Measurements from ENCODE around the gene SLC38A6. TPM values are rescaled to one million over a fixed set of nuclear protein-coding genes. Genes with fewer than 3 reads are reported as not detected.
A peak's percentile ranks its signal among the peaks of the same experiment; 100 is the strongest.

Gene SLC38A6
- total and polyA plus RNA-seq, 7 donors = 1.5 to 11.9 (median 4.9) TPM

DNA sequence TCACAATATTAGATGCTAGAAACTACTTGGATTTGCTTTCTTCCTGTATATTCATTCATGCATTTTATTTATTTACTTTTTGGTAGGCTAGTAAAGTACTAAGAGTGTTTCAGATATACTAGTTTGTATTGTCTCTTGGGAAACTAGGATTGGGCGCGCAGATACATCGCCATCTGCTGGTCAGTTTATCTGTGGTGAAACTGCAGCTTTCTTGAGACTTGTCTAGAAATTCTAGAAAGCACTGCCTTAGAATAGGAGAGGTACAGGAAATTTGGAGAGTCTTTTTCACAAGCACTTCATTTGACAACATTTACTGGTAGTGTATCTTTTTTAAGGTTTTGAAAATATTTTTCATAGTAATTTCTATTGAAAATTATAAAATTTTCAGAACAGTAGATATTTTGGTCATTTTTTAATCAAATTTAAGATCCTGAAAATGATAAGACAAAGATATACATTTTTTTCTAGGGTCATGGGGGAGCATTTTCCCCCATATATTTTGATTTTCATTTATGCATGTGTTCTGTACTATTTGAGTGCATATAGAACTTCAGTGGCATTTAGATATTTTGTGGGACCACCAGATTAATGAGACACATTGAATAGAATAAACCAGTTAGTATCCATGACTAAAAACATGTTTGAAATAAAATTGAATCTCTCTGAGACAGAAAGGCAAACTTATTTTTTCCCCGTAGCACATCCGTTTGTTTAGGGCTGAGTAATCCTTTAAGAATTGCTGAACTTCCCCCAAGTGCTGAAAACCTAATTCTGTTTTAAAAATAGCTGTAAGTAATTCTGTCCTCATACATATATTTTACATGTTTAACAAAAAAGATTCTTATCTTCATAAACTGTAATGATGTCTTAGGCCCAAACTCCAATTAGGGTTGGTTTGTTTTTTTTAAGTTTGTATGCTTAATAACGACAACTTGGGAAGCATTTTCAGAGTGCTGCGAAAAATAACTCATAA lies 44.5 kb downstream of the SLC38A6 start:
- TF ChIP-seq, protein P1, sequence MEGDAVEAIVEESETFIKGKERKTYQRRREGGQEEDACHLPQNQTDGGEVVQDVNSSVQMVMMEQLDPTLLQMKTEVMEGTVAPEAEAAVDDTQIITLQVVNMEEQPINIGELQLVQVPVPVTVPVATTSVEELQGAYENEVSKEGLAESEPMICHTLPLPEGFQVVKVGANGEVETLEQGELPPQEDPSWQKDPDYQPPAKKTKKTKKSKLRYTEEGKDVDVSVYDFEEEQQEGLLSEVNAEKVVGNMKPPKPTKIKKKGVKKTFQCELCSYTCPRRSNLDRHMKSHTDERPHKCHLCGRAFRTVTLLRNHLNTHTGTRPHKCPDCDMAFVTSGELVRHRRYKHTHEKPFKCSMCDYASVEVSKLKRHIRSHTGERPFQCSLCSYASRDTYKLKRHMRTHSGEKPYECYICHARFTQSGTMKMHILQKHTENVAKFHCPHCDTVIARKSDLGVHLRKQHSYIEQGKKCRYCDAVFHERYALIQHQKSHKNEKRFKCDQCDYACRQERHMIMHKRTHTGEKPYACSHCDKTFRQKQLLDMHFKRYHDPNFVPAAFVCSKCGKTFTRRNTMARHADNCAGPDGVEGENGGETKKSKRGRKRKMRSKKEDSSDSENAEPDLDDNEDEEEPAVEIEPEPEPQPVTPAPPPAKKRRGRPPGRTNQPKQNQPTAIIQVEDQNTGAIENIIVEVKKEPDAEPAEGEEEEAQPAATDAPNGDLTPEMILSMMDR (IDR thresholded peaks at IDR 0.05) = peak; percentile 94
- no peaks in the 10 kb centered on the region for H3K9me3 ChIP-seq
- H3K36me3 ChIP-seq (ENCODE audit: insufficient read depth in 1 of 2, low read depth in 1 of 2) = no peaks in the 10 kb centered on the region
- no peak overlapping the region for H3K4me3 ChIP-seq
- WGBS, 3 donors = 42 to 54% (median 42%) methylated on average over 7 of the region's 7 CpGs
- intact Hi-C loops (cut with DNase I) = loop anchor here (2.0 to 10.0 kb wide), 5 partner anchors 227 to 401 kb away; no protein-coding TSS in a partner anchor
- peaks cover 25% of the 10 kb centered on the region for H3K4me1 ChIP-seq
- H3K27me3 ChIP-seq (ENCODE audit: insufficient read depth in 3 of 3, low read length in 2 of 3) = no peaks in the 10 kb centered on the region
- no peak overlapping the region for H3K27ac ChIP-seq
- DNase-seq (peak; percentile 28 to 60), ATAC-seq (peak; percentile 64 to 93 (median 78))

DNA sequence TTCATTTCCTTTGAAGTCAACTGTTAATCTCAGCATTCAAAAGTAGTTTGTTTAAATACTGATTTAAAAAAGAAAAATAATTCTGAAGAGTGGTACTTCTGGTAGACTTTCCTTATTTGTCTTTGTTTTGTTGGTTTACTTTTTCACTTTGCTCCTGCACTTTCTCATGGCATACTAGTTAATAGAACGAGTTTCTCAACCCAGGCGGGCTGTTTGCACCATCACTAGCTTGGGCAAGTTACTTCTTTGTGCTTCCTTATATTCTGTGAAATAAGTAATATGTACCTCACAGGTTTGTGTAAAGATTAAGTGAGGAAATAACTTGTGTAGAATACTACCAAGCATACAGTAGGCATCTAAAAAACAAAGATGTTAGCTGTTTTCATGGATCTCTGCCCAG lies 45.5 kb downstream of the SLC38A6 start:
- DNase-seq = no peak
- 87 to 95% (median 93%) methylated on average over 2 of the region's 2 CpGs for WGBS, 3 donors
- TF ChIP-seq, protein P1 (IDR thresholded peaks at IDR 0.05) = no peak
- peaks cover 21% of the 10 kb centered on the region for H3K4me1 ChIP-seq
- intact Hi-C loops (cut with DNase I) = loop anchor here (5.0 to 10.0 kb wide), 4 partner anchors 226 to 399 kb away; no protein-coding TSS in a partner anchor
- H3K9me3 ChIP-seq = no peaks in the 10 kb centered on the region
- H3K4me3 ChIP-seq = no peak overlapping the region
- ATAC-seq = no peak
- H3K27me3 ChIP-seq (ENCODE audit: insufficient read depth in 3 of 3, low read length in 2 of 3) = no peaks in the 10 kb centered on the region
- H3K36me3 ChIP-seq (ENCODE audit: insufficient read depth in 1 of 2, low read depth in 1 of 2) = no peaks in the 10 kb centered on the region
- no peak overlapping the region for H3K27ac ChIP-seq

DNA sequence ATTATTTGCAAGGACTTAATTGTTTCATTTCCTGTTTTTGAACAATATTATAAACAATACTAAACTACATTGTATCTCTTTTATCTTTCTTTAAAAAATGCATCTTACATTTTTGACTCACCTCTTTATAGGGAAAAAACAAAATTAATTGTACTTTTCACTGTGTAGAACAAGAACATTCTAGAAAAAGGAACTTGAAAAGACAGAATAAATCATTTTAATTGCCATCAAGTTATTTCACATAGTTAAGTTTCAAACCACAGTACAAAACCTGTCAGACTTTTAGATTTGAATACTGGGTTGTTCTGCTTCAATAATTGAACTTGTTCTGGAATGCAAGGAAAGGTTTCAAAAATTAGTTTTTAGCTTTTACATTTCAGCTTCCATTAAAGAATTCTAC lies 50.0 kb downstream of the SLC38A6 start:
- no peaks in the 10 kb centered on the region for H3K9me3 ChIP-seq
- TF ChIP-seq, protein P1 (IDR thresholded peaks at IDR 0.05) = no peak

DNA sequence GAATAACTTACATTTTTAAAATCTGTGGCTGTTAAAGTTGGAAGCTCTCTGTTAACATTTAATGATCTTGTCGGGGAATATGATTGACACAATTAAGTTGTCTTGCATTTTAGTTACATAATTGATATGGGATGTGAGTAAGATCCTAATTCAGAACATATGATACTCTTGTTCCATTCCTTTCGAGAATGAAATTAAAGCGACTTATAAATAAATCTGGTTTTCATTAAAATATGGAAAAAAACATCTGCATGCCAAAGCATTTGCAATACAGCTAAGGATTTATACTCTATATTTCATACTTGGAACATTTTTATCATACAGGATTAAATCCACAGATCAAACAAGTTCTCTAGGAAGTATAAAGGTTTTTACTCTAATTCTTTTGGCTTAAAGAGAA lies 52.0 kb downstream of the SLC38A6 start:
- H3K9me3 ChIP-seq = no peaks in the 10 kb centered on the region
- intact Hi-C loops (cut with DNase I) = loop anchor here (5.0 to 10.0 kb wide), 2 partner anchors 154 to 162 kb away; no protein-coding TSS in a partner anchor
- WGBS, 3 donors = 32 to 58% (median 35%) methylated on average over 3 of the region's 3 CpGs
- H3K4me1 ChIP-seq = peaks cover 12% of the 10 kb centered on the region
- ATAC-seq (no peak), DNase-seq (no peak)
- H3K27me3 ChIP-seq (ENCODE audit: insufficient read depth in 3 of 3, low read length in 2 of 3) = no peaks in the 10 kb centered on the region
- no peaks in the 10 kb centered on the region for H3K36me3 ChIP-seq (ENCODE audit: insufficient read depth in 1 of 2, low read depth in 1 of 2)
- H3K27ac ChIP-seq = no peak overlapping the region
- TF ChIP-seq, protein P1 (IDR thresholded peaks at IDR 0.05) = no peak
- no peak overlapping the region for H3K4me3 ChIP-seq

More for the DNA sequence above, 50.0 kb downstream of the SLC38A6 start:
- Histone ChIP-seq H3K4me1 (peaks cover 24% of the 10 kb centered on the region), H3K27me3 (ENCODE audit: insufficient read depth in 3 of 3, low read length in 2 of 3) (no peaks in the 10 kb centered on the region), H3K36me3 (ENCODE audit: insufficient read depth in 1 of 2, low read depth in 1 of 2) (no peaks in the 10 kb centered on the region), H3K27ac (no peak overlapping the region), H3K4me3 (no peak overlapping the region)
- intact Hi-C loops (cut with DNase I) = loop anchor here (5.0 to 10.0 kb wide), 2 partner anchors 156 to 164 kb away; no protein-coding TSS in a partner anchor
- ATAC-seq (no peak), DNase-seq (no peak)
